H7 (cell line): ENCODE data around the gene TET3. TPM values are rescaled to one million over a fixed set of nuclear protein-coding genes. Genes with fewer than 3 reads are reported as not detected.
"Not testable (repeated sequence)": the region's sequence is repeated elsewhere in the genome, so short reads cannot be mapped to it uniquely, and the experiment has no call there.

Experiments used
- DNase-seq: peaks from one replicate; pipeline ENCODE4 v3.0.0; 2012
- H3K27me3 ChIP-seq: 2 replicates; pipeline ENCODE4 v1.6.0; 2011; ENCODE audit warnings: mild to moderate bottlenecking, low read length; ENCODE audit not compliant: control insufficient read depth, insufficient read depth
- H3K36me3 ChIP-seq: replicated peaks from 2 replicates; pipeline ENCODE4 v1.5.1; 2011; ENCODE audit warnings: low read length; ENCODE audit not compliant: control insufficient read depth, insufficient read depth
- H3K4me3 ChIP-seq: 2 replicates; pipeline ENCODE4 v1.5.1; 2011; ENCODE audit warnings: low read depth, mild to moderate bottlenecking, control low read depth, low read length, moderate library complexity; ENCODE audit not compliant: insufficient read depth
- total RNA-seq: library from RNA; depleted of rRNA; stranded (reverse); fragments of >200 nt; shearing (Covaris generic); gene quantifications from 2 replicates; pipeline ENCODE4 v1.2.3, GENCODE V29; 2014; rRNA removed

Gene TET3
- total RNA-seq, result 7.2 and 7.3 TPM in 2 replicates

- Histone ChIP-seq H3K27me3 (peaks cover 40% of the 10 kb centered on the region), H3K36me3 (no peaks in the 10 kb centered on the region), H3K4me3 (peak within 1 kb of the TSS; percentile 58)
- peak; percentile 92 for DNase-seq
These were observed at the start of gene TET3 for GRCh38 chr2:73984203-73984921. TSS of gene TET3 (plus strand) at chr2:73984910. CDS start at chr2:73986404, 1,494 bp downstream.

- Histone ChIP-seq H3K4me3 (no peak overlapping the region), H3K36me3 (peaks cover 8% of the 10 kb centered on the region), H3K27me3 (no peaks in the 10 kb centered on the region)
- DNase-seq, result no peak
These were observed 49.1 kb upstream of the TET3 start for GRCh38 chr2:73935641-73936040.

GRCh38 chr2:73937103-73937885 lies 47.4 kb upstream of the TET3 start:
- H3K27me3 ChIP-seq, result no peaks in the 10 kb centered on the region
- no peak overlapping the region for H3K4me3 ChIP-seq
- DNase-seq, result no peak
- H3K36me3 ChIP-seq, result peaks cover 7% of the 10 kb centered on the region

GRCh38 chr2:73937899-73938298 lies 46.8 kb upstream of the TET3 start:
- no peak overlapping the region for H3K4me3 ChIP-seq
- H3K36me3 ChIP-seq, result peaks cover 7% of the 10 kb centered on the region
- no peak for DNase-seq
- no peaks in the 10 kb centered on the region for H3K27me3 ChIP-seq

GRCh38 chr2:73938718-73939352 lies 45.9 kb upstream of the TET3 start:
- Histone ChIP-seq H3K27me3 (no peaks in the 10 kb centered on the region), H3K36me3 (peaks cover 8% of the 10 kb centered on the region), H3K4me3 (no peak overlapping the region)
- DNase-seq, result no peak

- H3K4me3 ChIP-seq, result no peak overlapping the region
- H3K36me3 ChIP-seq, result peaks cover 8% of the 10 kb centered on the region
- H3K27me3 ChIP-seq, result no peaks in the 10 kb centered on the region
- peak; percentile 51 for DNase-seq
These were observed 45.3 kb upstream of the TET3 start for GRCh38 chr2:73939419-73939818.

- H3K4me3 ChIP-seq, H3K27me3 ChIP-seq: not testable (repeated sequence)
These were observed 44.6 kb upstream of the TET3 start for GRCh38 chr2:73940066-73940465.

GRCh38 chr2:73942664-73943063 lies 42.0 kb upstream of the TET3 start:
- peaks cover 13% of the 10 kb centered on the region for H3K36me3 ChIP-seq
- H3K4me3 ChIP-seq, result no peak overlapping the region
- no peaks in the 10 kb centered on the region for H3K27me3 ChIP-seq
- DNase-seq, result no peak

More at GRCh38 chr2:73940066-73940465, 44.6 kb upstream of the TET3 start:
- DNase-seq, H3K36me3 ChIP-seq: not testable (repeated sequence)

- Histone ChIP-seq H3K4me3 (no peak overlapping the region), H3K36me3 (peaks cover 23% of the 10 kb centered on the region), H3K27me3 (no peaks in the 10 kb centered on the region)
- no peak for DNase-seq
These were observed 40.0 kb upstream of the TET3 start for GRCh38 chr2:73944714-73945113.

GRCh38 chr2:73946215-73946614 lies 38.5 kb upstream of the TET3 start:
- H3K4me3 ChIP-seq, result no peak overlapping the region
- DNase-seq, result no peak
- H3K27me3 ChIP-seq, result no peaks in the 10 kb centered on the region
- peaks cover 33% of the 10 kb centered on the region for H3K36me3 ChIP-seq

- H3K36me3 ChIP-seq, result peaks cover 35% of the 10 kb centered on the region
- H3K4me3 ChIP-seq, result no peak overlapping the region
- no peaks in the 10 kb centered on the region for H3K27me3 ChIP-seq
- DNase-seq, result no peak
These were observed 38.0 kb upstream of the TET3 start for GRCh38 chr2:73946666-73947065.

- no peak for DNase-seq
- no peak overlapping the region for H3K4me3 ChIP-seq
- H3K36me3 ChIP-seq, result peaks cover 39% of the 10 kb centered on the region
- H3K27me3 ChIP-seq, result no peaks in the 10 kb centered on the region
These were observed 37.2 kb upstream of the TET3 start for GRCh38 chr2:73947412-73948018.

GRCh38 chr2:73949802-73950201 lies 34.9 kb upstream of the TET3 start:
- Histone ChIP-seq H3K36me3 (peaks cover 45% of the 10 kb centered on the region), H3K27me3 (no peaks in the 10 kb centered on the region), H3K4me3 (no peak overlapping the region)
- DNase-seq, result no peak
